Hepatocyte (in vitro differentiated cells): ENCODE results near the gene SMIM43. TPM values are rescaled to one million over a fixed set of nuclear protein-coding genes. Genes with fewer than 3 reads are reported as not detected.

ENCODE experiments used
- DNase-seq: peaks from one replicate; pipeline ENCODE4 v3.0.0-alpha.2; 2016; ENCODE audit warnings: low spot score
- H2AFZ ChIP-seq: fragments of 200-600 bp; sonication (generic); 2 replicates; pipeline ENCODE4 v1.6.0; 2016; ENCODE audit warnings: antibody characterized with exemption, mild to moderate bottlenecking
- H3K27ac ChIP-seq: fragments of 200-600 bp; sonication (generic); 2 replicates; pipeline ENCODE4 v1.5.1; 2016; ENCODE audit warnings: mild to moderate bottlenecking
- H3K27me3 ChIP-seq: fragments of 200-600 bp; sonication (generic); 2 replicates; pipeline ENCODE4 v1.6.1; 2016
- H3K36me3 ChIP-seq: fragments of 200-600 bp; sonication (generic); replicated peaks from 2 replicates; pipeline ENCODE4 v1.5.1; 2016; ENCODE audit warnings: low read depth; ENCODE audit not compliant: insufficient read depth
- H3K4me1 ChIP-seq: fragments of 200-600 bp; sonication (generic); 2 replicates; pipeline ENCODE4 v1.5.1; 2016; ENCODE audit warnings: mild to moderate bottlenecking, moderate library complexity; ENCODE audit not compliant: insufficient read depth
- H3K4me2 ChIP-seq: fragments of 200-600 bp; sonication (generic); 2 replicates; pipeline ENCODE4 v1.6.0; 2016
- H3K4me3 ChIP-seq: fragments of 200-600 bp; sonication (generic); 2 replicates; pipeline ENCODE4 v1.5.1; 2016; ENCODE audit warnings: mild to moderate bottlenecking
- H3K79me2 ChIP-seq: fragments of 200-600 bp; sonication (generic); 2 replicates; pipeline ENCODE4 v1.6.0; 2017; ENCODE audit warnings: mild to moderate bottlenecking
- H3K9me2 ChIP-seq: fragments of 200-600 bp; sonication (generic); replicated peaks from 2 replicates; pipeline ENCODE4 v1.6.0; 2017; ENCODE audit warnings: mild to moderate bottlenecking; ENCODE audit not compliant: insufficient read depth
- H3K9me3 ChIP-seq: fragments of 200-600 bp; sonication (generic); 2 replicates; pipeline ENCODE4 v1.5.1; 2016; ENCODE audit warnings: low read depth, mild to moderate bottlenecking
- H4K20me1 ChIP-seq: fragments of 200-600 bp; sonication (generic); 2 replicates; pipeline ENCODE4 v1.6.0; 2016; ENCODE audit warnings: mild to moderate bottlenecking; ENCODE audit not compliant: insufficient read depth, poor library complexity, severe bottlenecking
- CTCF ChIP-seq: fragments of 200-600 bp; sonication (generic); IDR thresholded peaks from 2 replicates; pipeline ENCODE4 v1.5.1; 2016; ENCODE audit warnings: antibody characterized with exemption, mild to moderate bottlenecking; ENCODE audit not compliant: poor library complexity
- EZH2 ChIP-seq: fragments of 200-600 bp; sonication (generic); IDR thresholded peaks from 2 replicates; pipeline ENCODE4 v1.6.1; 2016; ENCODE audit warnings: antibody characterized with exemption, mild to moderate bottlenecking, borderline replicate concordance
- EZH2phosphoT487 ChIP-seq: fragments of 200-600 bp; sonication (generic); IDR thresholded peaks from one replicate; pipeline ENCODE4 v1.6.1; 2018; ENCODE audit warnings: antibody characterized with exemption, mild to moderate bottlenecking, low read depth, moderate library complexity; ENCODE audit not compliant: unreplicated experiment, severe bottlenecking
- WGBS: methylation state at CpG from one replicate; pipeline ENCODE4 v1.1.6; 2016; ENCODE audit warnings: low lambda C conversion rate; ENCODE audit errors: missing lambda C conversion rate; 5-methylcytosine and 5-hydroxymethylcytosine counted together
- polyA plus RNA-seq: library from polyadenylated mRNA; unstranded; fragments of >200 nt; fragmentation: Nextera tagmentation; extraction: Ambion mirVana; gene quantifications from 2 replicates; pipeline ENCODE4 v1.2.1, GENCODE V29; 2016
- total RNA-seq: library from RNA; depleted of rRNA; stranded (reverse); fragments of >200 nt; gene quantifications from 2 replicates; pipeline ENCODE4 v1.2.3, GENCODE V29; 2014

The SMIM43 gene
- total and polyA plus RNA-seq, 2 experiments from 2014 or later, result 0.95 TPM; not detected in 1

GRCh38 chr4:121792966-121793365 lies 28.0 kb upstream of the SMIM43 start:
- H3K9me3 ChIP-seq, result no peaks in the 10 kb centered on the region
- H4K20me1 ChIP-seq, result no peaks in the 10 kb centered on the region
- no peaks in the 10 kb centered on the region for H3K9me2 ChIP-seq
- H3K27ac ChIP-seq, result no peak overlapping the region
- no peak overlapping the region for H2AFZ ChIP-seq
- H3K4me2 ChIP-seq, result no peak overlapping the region
- H3K36me3 ChIP-seq, result no peaks in the 10 kb centered on the region
- no peaks in the 10 kb centered on the region for H3K79me2 ChIP-seq
- no peaks in the 10 kb centered on the region for H3K27me3 ChIP-seq
- no peak for DNase-seq
- no peak overlapping the region for H3K4me3 ChIP-seq
- H3K4me1 ChIP-seq, result peaks cover 4% of the 10 kb centered on the region
- WGBS, result 85% methylated on average over 2 of the region's 2 CpGs
- TF ChIP-seq EZH2phosphoT487 (no peak), EZH2 (no peak), CTCF (no peak)

GRCh38 chr4:121791481-121791880 lies 26.5 kb upstream of the SMIM43 start:
- 84% methylated on average over 5 of the region's 5 CpGs for WGBS
- no peaks in the 10 kb centered on the region for H4K20me1 ChIP-seq
- no peaks in the 10 kb centered on the region for H3K79me2 ChIP-seq
- no peak overlapping the region for H3K27ac ChIP-seq
- no peak overlapping the region for H3K4me3 ChIP-seq
- H3K9me3 ChIP-seq, result no peaks in the 10 kb centered on the region
- H3K36me3 ChIP-seq, result no peaks in the 10 kb centered on the region
- no peaks in the 10 kb centered on the region for H3K9me2 ChIP-seq
- no peaks in the 10 kb centered on the region for H3K27me3 ChIP-seq
- TF ChIP-seq EZH2 (no peak), CTCF (no peak), EZH2phosphoT487 (no peak)
- DNase-seq, result no peak
- H2AFZ ChIP-seq, result no peak overlapping the region
- peaks cover 4% of the 10 kb centered on the region for H3K4me1 ChIP-seq
- no peak overlapping the region for H3K4me2 ChIP-seq

GRCh38 chr4:121790976-121791375 lies 26.0 kb upstream of the SMIM43 start:
- peak overlapping the region; percentile 42 for H3K27ac ChIP-seq
- DNase-seq, result peak; percentile 27
- H3K4me2 ChIP-seq, result no peak overlapping the region
- H3K9me2 ChIP-seq, result no peaks in the 10 kb centered on the region
- H3K4me1 ChIP-seq, result peaks cover 4% of the 10 kb centered on the region
- H3K4me3 ChIP-seq, result no peak overlapping the region
- no peaks in the 10 kb centered on the region for H3K79me2 ChIP-seq
- H3K36me3 ChIP-seq, result no peaks in the 10 kb centered on the region
- H2AFZ ChIP-seq, result no peak overlapping the region
- no peaks in the 10 kb centered on the region for H4K20me1 ChIP-seq
- no peaks in the 10 kb centered on the region for H3K9me3 ChIP-seq
- no peaks in the 10 kb centered on the region for H3K27me3 ChIP-seq
- TF ChIP-seq EZH2 (no peak), EZH2phosphoT487 (no peak), CTCF (no peak)
